ENCODE measurements around the gene PLCL2.

DNA sequence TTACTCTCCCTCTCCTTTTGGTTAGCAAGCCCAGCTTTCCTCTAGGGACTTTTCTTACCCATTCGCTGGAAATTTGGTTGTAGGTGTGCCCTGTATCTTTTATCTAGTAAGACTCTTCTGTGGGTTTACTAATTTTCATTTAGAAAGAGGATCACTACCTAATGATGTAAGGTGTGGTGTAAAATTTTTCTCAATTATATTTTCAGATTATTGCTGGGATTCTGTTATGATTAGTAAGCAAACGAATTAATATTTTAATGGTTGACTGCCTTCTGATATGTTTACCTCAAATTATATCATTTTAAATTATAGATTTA, 28.5 kb downstream of the PLCL2 start:
- TF ChIP-seq CTCF (IDR thresholded peaks at IDR 0.05; ENCODE audit: low read depth, low read length) (no peak), EZH2phosphoT487 (IDR thresholded peaks at IDR 0.05; ENCODE audit: low read depth) (no peak)
